Measurements from ENCODE around the gene ARID2.

Gene ARID2

GRCh38 chr12:45915405-45915804 is 185.9 kb downstream of the ARID2 start:
- Histone ChIP-seq H3K27me3 (replicated peaks; ENCODE audit: control insufficient read depth, insufficient read depth, low read length) (no peaks in the 10 kb centered on the region), H3K36me3 (ENCODE audit: control insufficient read depth, insufficient read depth, low read length) (no peaks in the 10 kb centered on the region), H3K4me3 (replicated peaks; ENCODE audit: low read depth, low read length) (no peak overlapping the region)
- no peak for TF ChIP-seq CTCF (IDR thresholded peaks at IDR 0.05; ENCODE audit: insufficient read depth, low read length, poor library complexity, severe bottlenecking)
- DNase-seq (ENCODE audit: extremely low read depth, insufficient read length), result no peak

- Histone ChIP-seq H3K27me3 (replicated peaks; ENCODE audit: control insufficient read depth, insufficient read depth, low read length) (no peaks in the 10 kb centered on the region), H3K4me3 (replicated peaks; ENCODE audit: low read depth, low read length) (no peak overlapping the region), H3K36me3 (ENCODE audit: control insufficient read depth, insufficient read depth, low read length) (no peaks in the 10 kb centered on the region)
- no peak for TF ChIP-seq CTCF (IDR thresholded peaks at IDR 0.05; ENCODE audit: insufficient read depth, low read length, poor library complexity, severe bottlenecking)
- DNase-seq (ENCODE audit: extremely low read depth, insufficient read length), result no peak
These were observed 189.3 kb downstream of the ARID2 start for GRCh38 chr12:45918818-45919217.

GRCh38 chr12:45928309-45928708 is 198.8 kb downstream of the ARID2 start:
- TF ChIP-seq CTCF (IDR thresholded peaks at IDR 0.05; ENCODE audit: insufficient read depth, low read length, poor library complexity, severe bottlenecking), result no peak
- H3K36me3 ChIP-seq (ENCODE audit: control insufficient read depth, insufficient read depth, low read length), result peaks cover 4% of the 10 kb centered on the region
- DNase-seq (ENCODE audit: extremely low read depth, insufficient read length), result no peak

GRCh38 chr12:45930369-45930768 is 200.9 kb downstream of the ARID2 start:
- H3K36me3 ChIP-seq (ENCODE audit: control insufficient read depth, insufficient read depth, low read length), result peaks cover 2% of the 10 kb centered on the region
- no peaks in the 10 kb centered on the region for H3K27me3 ChIP-seq (replicated peaks; ENCODE audit: control insufficient read depth, insufficient read depth, low read length)
- H3K4me3 ChIP-seq (replicated peaks; ENCODE audit: low read depth, low read length), result no peak overlapping the region
- no peak for TF ChIP-seq CTCF (IDR thresholded peaks at IDR 0.05; ENCODE audit: insufficient read depth, low read length, poor library complexity, severe bottlenecking)
- no peak for DNase-seq (ENCODE audit: extremely low read depth, insufficient read length)

More at GRCh38 chr12:45928309-45928708, 198.8 kb downstream of the ARID2 start:
- Histone ChIP-seq H3K27me3 (replicated peaks; ENCODE audit: control insufficient read depth, insufficient read depth, low read length) (no peaks in the 10 kb centered on the region), H3K4me3 (replicated peaks; ENCODE audit: low read depth, low read length) (no peak overlapping the region)

- no peak overlapping the region for H3K4me3 ChIP-seq (replicated peaks; ENCODE audit: low read depth, low read length)
- no peak for DNase-seq (ENCODE audit: extremely low read depth, insufficient read length)
- no peak for TF ChIP-seq CTCF (IDR thresholded peaks at IDR 0.05; ENCODE audit: insufficient read depth, low read length, poor library complexity, severe bottlenecking)
- H3K36me3 ChIP-seq (ENCODE audit: control insufficient read depth, insufficient read depth, low read length), result no peaks in the 10 kb centered on the region; the same call in 1 of the 2 replicates
- H3K27me3 ChIP-seq (replicated peaks; ENCODE audit: control insufficient read depth, insufficient read depth, low read length), result no peaks in the 10 kb centered on the region
These were observed 204.0 kb downstream of the ARID2 start for GRCh38 chr12:45933504-45933903.

- no peak overlapping the region for H3K4me3 ChIP-seq (replicated peaks; ENCODE audit: low read depth, low read length)
- no peak for TF ChIP-seq CTCF (IDR thresholded peaks at IDR 0.05; ENCODE audit: insufficient read depth, low read length, poor library complexity, severe bottlenecking)
- DNase-seq (ENCODE audit: extremely low read depth, insufficient read length), result no peak
- no peaks in the 10 kb centered on the region; the same call in 1 of the 2 replicates for H3K36me3 ChIP-seq (ENCODE audit: control insufficient read depth, insufficient read depth, low read length)
- H3K27me3 ChIP-seq (replicated peaks; ENCODE audit: control insufficient read depth, insufficient read depth, low read length), result no peaks in the 10 kb centered on the region
These were observed 205.4 kb downstream of the ARID2 start for GRCh38 chr12:45934956-45935355.
